RWPE2 (cell line): Measurements from ENCODE around the gene GDF11.

Experiments
- ATAC-seq: fragments of 200-7000 bp; cut with Tn5 transposase; 3 replicates; pipeline ENCODE4 v1.9.1; 2021; ENCODE audit warnings: low read depth
- DNase-seq: peaks from one replicate; pipeline ENCODE4 v3.0.0-alpha.2; 2020; ENCODE audit warnings: low spot score
- H3K27ac ChIP-seq: fragments of 450-650 bp; 2 replicates; pipeline ENCODE4 v1.5.1; 2017; ENCODE audit warnings: mild to moderate bottlenecking; ENCODE audit not compliant: poor library complexity, severe bottlenecking
- H3K27me3 ChIP-seq: fragments of 250-450 bp; sonication (Bioruptor Pico); 2 replicates; pipeline ENCODE4 v1.5.1; 2021; ENCODE audit warnings: mild to moderate bottlenecking, moderate library complexity; ENCODE audit not compliant: insufficient read depth, poor library complexity, severe bottlenecking
- H3K36me3 ChIP-seq: fragments of 250-450 bp; sonication (Bioruptor Pico); 2 replicates; pipeline ENCODE4 v1.5.1; 2020; ENCODE audit warnings: low read depth, mild to moderate bottlenecking, moderate library complexity
- H3K4me1 ChIP-seq: fragments of 250-450 bp; sonication (Bioruptor Pico); 2 replicates; pipeline ENCODE4 v1.5.1; 2021; ENCODE audit warnings: mild to moderate bottlenecking, moderate library complexity; ENCODE audit not compliant: insufficient read depth, poor library complexity, severe bottlenecking
- H3K4me3 ChIP-seq: fragments of 250-450 bp; sonication (Bioruptor Pico); 2 replicates; pipeline ENCODE4 v1.5.1; 2021; ENCODE audit warnings: mild to moderate bottlenecking, moderate library complexity; ENCODE audit not compliant: severe bottlenecking
- H3K9me3 ChIP-seq: fragments of 250-450 bp; sonication (Bioruptor Pico); 2 replicates; pipeline ENCODE4 v1.5.1; 2021; ENCODE audit warnings: mild to moderate bottlenecking, moderate library complexity; ENCODE audit not compliant: severe bottlenecking
- TF ChIP-seq, protein P1 (sequence below): fragments of 450-650 bp; IDR thresholded peaks from one replicate; pipeline ENCODE4 v1.5.1; 2017; ENCODE audit warnings: mild to moderate bottlenecking, moderate library complexity; ENCODE audit not compliant: poor library complexity, severe bottlenecking

The GDF11 gene

DNA sequence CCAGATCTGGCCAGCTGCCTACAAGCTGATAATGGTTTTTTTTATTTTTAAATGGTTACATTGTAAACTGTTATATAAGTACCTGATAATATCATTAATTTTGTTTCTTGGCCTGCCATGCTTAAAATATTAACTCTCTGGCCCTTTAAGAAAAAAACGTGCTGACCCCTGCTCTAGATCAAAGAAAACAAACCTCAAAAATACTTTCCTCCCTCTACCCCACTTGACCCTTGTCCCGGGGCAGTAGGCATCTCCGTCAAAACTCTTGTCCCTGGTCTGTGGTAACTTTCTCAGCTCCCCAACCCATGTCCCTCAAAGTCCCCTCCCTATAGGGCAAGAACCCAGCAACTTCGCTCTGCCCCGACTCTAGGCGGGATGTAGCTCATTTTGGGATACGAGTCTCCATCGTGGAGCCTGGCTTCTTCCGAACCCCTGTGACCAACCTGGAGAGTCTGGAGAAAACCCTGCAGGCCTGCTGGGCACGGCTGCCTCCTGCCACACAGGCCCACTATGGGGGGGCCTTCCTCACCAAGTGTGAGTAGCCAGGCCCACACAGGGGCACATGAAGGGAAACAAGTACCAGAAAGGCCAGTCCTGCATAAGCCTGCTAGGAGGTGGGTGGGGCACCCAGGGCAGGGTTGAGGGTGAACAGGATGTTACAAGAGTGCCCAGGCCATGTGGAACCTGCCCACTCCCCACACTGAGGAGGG, 19.3 kb upstream of the GDF11 start:
- Histone ChIP-seq H3K27me3 (no peaks in the 10 kb centered on the region), H3K4me3 (no peak overlapping the region), H3K4me1 (peaks cover 10% of the 10 kb centered on the region), H3K36me3 (peaks cover 39% of the 10 kb centered on the region), H3K27ac (no peak overlapping the region), H3K9me3 (no peaks in the 10 kb centered on the region)
- TF ChIP-seq, protein P1, sequence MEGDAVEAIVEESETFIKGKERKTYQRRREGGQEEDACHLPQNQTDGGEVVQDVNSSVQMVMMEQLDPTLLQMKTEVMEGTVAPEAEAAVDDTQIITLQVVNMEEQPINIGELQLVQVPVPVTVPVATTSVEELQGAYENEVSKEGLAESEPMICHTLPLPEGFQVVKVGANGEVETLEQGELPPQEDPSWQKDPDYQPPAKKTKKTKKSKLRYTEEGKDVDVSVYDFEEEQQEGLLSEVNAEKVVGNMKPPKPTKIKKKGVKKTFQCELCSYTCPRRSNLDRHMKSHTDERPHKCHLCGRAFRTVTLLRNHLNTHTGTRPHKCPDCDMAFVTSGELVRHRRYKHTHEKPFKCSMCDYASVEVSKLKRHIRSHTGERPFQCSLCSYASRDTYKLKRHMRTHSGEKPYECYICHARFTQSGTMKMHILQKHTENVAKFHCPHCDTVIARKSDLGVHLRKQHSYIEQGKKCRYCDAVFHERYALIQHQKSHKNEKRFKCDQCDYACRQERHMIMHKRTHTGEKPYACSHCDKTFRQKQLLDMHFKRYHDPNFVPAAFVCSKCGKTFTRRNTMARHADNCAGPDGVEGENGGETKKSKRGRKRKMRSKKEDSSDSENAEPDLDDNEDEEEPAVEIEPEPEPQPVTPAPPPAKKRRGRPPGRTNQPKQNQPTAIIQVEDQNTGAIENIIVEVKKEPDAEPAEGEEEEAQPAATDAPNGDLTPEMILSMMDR: no peak
- ATAC-seq: no peak
- DNase-seq: no peak

DNA sequence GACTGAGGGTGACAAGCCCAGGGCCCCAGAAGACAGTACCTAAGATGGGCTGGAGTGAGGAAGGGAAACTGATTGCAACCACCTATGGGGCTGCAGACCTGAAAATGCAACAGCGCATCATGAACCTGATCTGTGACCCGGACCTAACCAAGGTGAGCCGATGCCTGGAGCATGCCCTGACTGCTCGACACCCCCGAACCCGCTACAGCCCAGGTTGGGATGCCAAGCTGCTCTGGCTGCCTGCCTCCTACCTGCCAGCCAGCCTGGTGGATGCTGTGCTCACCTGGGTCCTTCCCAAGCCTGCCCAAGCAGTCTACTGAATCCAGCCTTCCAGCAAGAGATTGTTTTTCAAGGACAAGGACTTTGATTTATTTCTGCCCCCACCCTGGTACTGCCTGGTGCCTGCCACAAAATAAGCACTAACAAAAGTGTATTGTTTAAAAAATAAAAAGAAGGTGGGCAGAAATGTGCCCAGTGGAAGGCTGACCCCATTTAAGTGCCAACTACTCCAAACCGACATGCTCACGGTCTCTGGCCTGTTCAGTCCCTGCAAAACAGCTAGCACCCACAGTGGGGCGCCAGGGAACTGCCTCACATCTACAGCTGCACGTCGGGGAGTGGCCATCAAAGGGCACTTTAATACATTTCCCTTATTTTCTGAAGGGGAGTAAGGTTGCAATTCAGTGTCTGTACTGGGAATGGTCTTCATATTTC, 18.5 kb upstream of the GDF11 start:
- H3K9me3 ChIP-seq: no peaks in the 10 kb centered on the region
- no peak overlapping the region for H3K4me3 ChIP-seq
- TF ChIP-seq, protein P1: peak; percentile 55
- no peak for ATAC-seq
- DNase-seq: no peak
- peaks cover 39% of the 10 kb centered on the region for H3K36me3 ChIP-seq
- H3K4me1 ChIP-seq: peaks cover 10% of the 10 kb centered on the region
- no peaks in the 10 kb centered on the region for H3K27me3 ChIP-seq
- no peak overlapping the region for H3K27ac ChIP-seq

DNA sequence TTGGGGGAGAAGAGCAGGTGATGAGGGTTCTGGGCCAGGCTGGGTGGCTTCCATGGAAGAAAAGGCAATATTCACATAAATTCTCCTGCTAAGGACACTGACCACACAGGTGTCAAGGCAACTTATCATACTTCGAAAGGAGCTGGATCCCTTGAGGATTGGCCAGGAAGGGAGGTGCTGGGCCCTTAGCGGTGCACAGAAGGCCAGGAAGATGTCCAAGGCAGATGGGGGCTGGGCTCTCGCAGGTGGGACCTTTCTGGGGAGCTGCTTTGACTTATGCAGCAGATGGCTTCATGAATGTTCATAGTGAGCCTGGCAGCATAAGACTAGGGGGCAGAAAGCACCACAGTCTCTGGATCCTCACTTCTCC, 18.0 kb upstream of the GDF11 start:
- H3K27me3 ChIP-seq: no peaks in the 10 kb centered on the region
- no peak for DNase-seq
- H3K27ac ChIP-seq: no peak overlapping the region
- H3K9me3 ChIP-seq: no peaks in the 10 kb centered on the region
- no peak for ATAC-seq
- TF ChIP-seq, protein P1: peak; percentile 27
- peaks cover 10% of the 10 kb centered on the region for H3K4me1 ChIP-seq
- peaks cover 39% of the 10 kb centered on the region for H3K36me3 ChIP-seq
- H3K4me3 ChIP-seq: no peak overlapping the region

DNA sequence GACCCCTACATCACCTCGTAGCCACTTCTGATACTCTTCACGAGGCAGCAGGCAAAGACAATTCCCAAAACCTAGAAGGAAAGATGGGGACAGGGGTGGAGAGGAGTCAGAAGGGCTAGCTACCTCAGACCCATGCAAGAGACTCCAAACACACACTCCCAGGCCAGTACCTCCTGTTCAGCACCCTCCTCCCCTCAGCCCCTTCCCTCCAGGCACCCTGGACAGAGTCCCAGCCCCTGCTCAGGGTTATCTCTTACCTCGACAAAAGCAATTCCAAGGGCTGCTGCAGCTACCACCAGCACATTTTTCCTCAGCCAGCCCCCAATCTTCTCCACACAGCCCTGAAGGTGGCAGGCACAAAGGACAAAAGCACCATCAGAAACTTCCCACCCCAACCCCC, 17.4 kb upstream of the GDF11 start:
- DNase-seq (no peak), ATAC-seq (no peak)
- TF ChIP-seq, protein P1: no peak
- Histone ChIP-seq H3K27ac (peak overlapping the region; percentile 95), H3K27me3 (no peaks in the 10 kb centered on the region), H3K4me1 (peaks cover 10% of the 10 kb centered on the region), H3K36me3 (peaks cover 39% of the 10 kb centered on the region), H3K4me3 (no peak overlapping the region), H3K9me3 (no peaks in the 10 kb centered on the region)

DNA sequence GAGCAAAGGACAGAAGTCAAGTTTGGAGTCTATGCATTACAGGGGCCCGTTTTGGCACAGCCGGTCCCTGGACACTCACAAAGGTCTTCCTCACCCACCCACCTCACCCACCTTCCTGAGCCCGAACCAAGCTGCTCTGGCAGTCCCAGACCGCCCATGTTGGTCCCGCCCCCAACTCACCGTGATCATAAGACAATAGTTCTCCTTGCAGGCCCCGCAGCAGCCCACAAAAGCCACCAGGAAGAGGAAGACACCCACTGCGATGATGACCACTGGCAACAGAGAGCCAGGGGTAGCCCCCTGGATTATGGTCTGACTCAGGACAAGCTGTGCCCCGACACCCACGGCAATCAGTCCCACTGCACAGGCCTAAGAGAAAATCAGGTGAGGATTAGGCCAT, 16.0 kb upstream of the GDF11 start:
- ATAC-seq: no peak
- Histone ChIP-seq H3K9me3 (no peaks in the 10 kb centered on the region), H3K27me3 (no peaks in the 10 kb centered on the region), H3K27ac (peak overlapping the region; percentile 95), H3K36me3 (peaks cover 39% of the 10 kb centered on the region), H3K4me3 (peak overlapping the region; percentile 74), H3K4me1 (peaks cover 14% of the 10 kb centered on the region)
- TF ChIP-seq, protein P1: no peak
- no peak for DNase-seq
